Measurements from ENCODE around the gene OR10G4. TPM values are rescaled to one million over a fixed set of nuclear protein-coding genes. Genes with fewer than 3 reads are reported as not detected.

OR10G4 gene
- total and polyA plus RNA-seq, 10 of the 15 experiments (the other 5 are each of a cell fraction or from before 2014, with no cell fraction given): not detected

GRCh38 chr11:123977731-123978347 is 35.0 kb upstream of the OR10G4 start, which contains the start of gene OR10S1:
TSS of gene OR10S1 (minus strand) at chr11:123977781. CDS start at chr11:123977664, 117 bp downstream.
- H4K20me1 ChIP-seq (ENCODE audit: control insufficient read depth, insufficient read depth): no peaks in the 10 kb centered on the region
- in situ Hi-C loops (cut with MboI): no loop called here
- no peaks in the 10 kb centered on the region for H3K36me3 ChIP-seq (ENCODE audit: control insufficient read depth in 2 of 2, insufficient read depth in 2 of 2, low read length in 1 of 2)
- CTCF ChIA-PET: no interaction called here
- H3K4me2 ChIP-seq (ENCODE audit: control insufficient read depth, insufficient read depth): no peak within 1 kb of the TSS
- no TSS peak for BruUV-seq (replicated peaks)
- RAD21 ChIA-PET (ENCODE audit: unreplicated experiment): no interaction called here
- no peak within 1 kb of the TSS for H3K27ac ChIP-seq (ENCODE audit: control insufficient read depth, insufficient read depth)
- no peaks in the 10 kb centered on the region for H3K79me2 ChIP-seq (ENCODE audit: control insufficient read depth, insufficient read depth, low read length)
- H2AFZ ChIP-seq (ENCODE audit: control insufficient read depth, low read depth, low read length): no peak within 1 kb of the TSS
- H3K9ac ChIP-seq (ENCODE audit: control insufficient read depth, insufficient read depth, low read length): no peak within 1 kb of the TSS
- TF ChIP-seq SREBF2 (IDR thresholded peaks at IDR 0.05; ENCODE audit: low read length): no peak
- no peak for TF ChIP-seq MEF2A (IDR thresholded peaks at IDR 0.05; ENCODE audit: insufficient read depth, low read depth, low read length)
- no peak for TF ChIP-seq RBBP5 (conservative IDR thresholded peaks at IDR 0.05)
- TF ChIP-seq KLF5 (IDR thresholded peaks at IDR 0.05; ENCODE audit: partially characterized antibody): no peak
- no peak for TF ChIP-seq EP300 (IDR thresholded peaks at IDR 0.05; ENCODE audit: borderline replicate concordance in 1 of 2, control insufficient read depth in 1 of 2, low read depth in 2 of 2, low read length in 2 of 2)
- no peak for TF ChIP-seq TBL1XR1 (IDR thresholded peaks at IDR 0.05; ENCODE audit: low read depth, low read length)
- intact Hi-C loops (cut with micrococcal nuclease; ENCODE audit: unreplicated experiment): no loop called here
- FAIRE-seq (no peak), DNase-seq (ENCODE audit: low read depth, low spot score) (no peak), ATAC-seq (no peak)
- no peaks in the 10 kb centered on the region for H3K4me1 ChIP-seq (ENCODE audit: control insufficient read depth, insufficient read depth, low read length)
- H3K27me3 ChIP-seq (replicated peaks in 1 of 2; ENCODE audit: control insufficient read depth in 2 of 2, insufficient read depth in 2 of 2, low read length in 1 of 2): no peaks in the 10 kb centered on the region
- no peak within 1 kb of the TSS for H3K4me3 ChIP-seq
- POLR2A ChIA-PET: no interaction called here
- SMC1A ChIA-PET (ENCODE audit: uncharacterized antibody, unreplicated experiment): no interaction called here
- H3K9me3 ChIP-seq (replicated peaks; ENCODE audit: control insufficient read depth, insufficient read depth, low read length): no peaks in the 10 kb centered on the region

GRCh38 chr11:123979311-123979710 is 33.5 kb upstream of the OR10G4 start:
- no peak overlapping the region for H3K9ac ChIP-seq (ENCODE audit: control insufficient read depth, insufficient read depth, low read length)
- no peak overlapping the region for H2AFZ ChIP-seq (ENCODE audit: control insufficient read depth, low read depth, low read length)
- H3K4me1 ChIP-seq (ENCODE audit: control insufficient read depth, insufficient read depth, low read length): no peaks in the 10 kb centered on the region
- H3K27ac ChIP-seq (ENCODE audit: control insufficient read depth, insufficient read depth): no peak overlapping the region
- ChIA-PET SMC1A (ENCODE audit: uncharacterized antibody, unreplicated experiment) (no interaction called here), CTCF (no interaction called here), POLR2A (no interaction called here), RAD21 (ENCODE audit: unreplicated experiment) (no interaction called here)
- DNase-seq (ENCODE audit: low read depth, low spot score): no peak
- no peaks in the 10 kb centered on the region for H3K79me2 ChIP-seq (ENCODE audit: control insufficient read depth, insufficient read depth, low read length)
- H3K4me3 ChIP-seq: no peak overlapping the region
- 9% methylated on average over 5 of the region's 5 CpGs for WGBS (ENCODE audit: insufficient coverage, insufficient replicate concordance, low lambda C conversion rate, missing lambda C conversion rate)
- TF ChIP-seq BCL3 (IDR thresholded peaks at IDR 0.05; ENCODE audit: borderline replicate concordance, insufficient read depth, low read depth, low read length, poor library complexity, severe bottlenecking) (no peak), CBFB (IDR thresholded peaks at IDR 0.05; ENCODE audit: low read depth) (no peak)
- no peak overlapping the region for H3K4me2 ChIP-seq (ENCODE audit: control insufficient read depth, insufficient read depth)
- in situ Hi-C loops (cut with MboI) (no loop called here), intact Hi-C loops (cut with micrococcal nuclease; ENCODE audit: unreplicated experiment) (no loop called here)
- no peaks in the 10 kb centered on the region for H3K27me3 ChIP-seq (replicated peaks in 1 of 2; ENCODE audit: control insufficient read depth in 2 of 2, insufficient read depth in 2 of 2, low read length in 1 of 2)
- no peaks in the 10 kb centered on the region for H3K9me3 ChIP-seq (replicated peaks; ENCODE audit: control insufficient read depth, insufficient read depth, low read length)
- BruUV-seq (replicated peaks): no TSS peak
- ATAC-seq: no peak
- H4K20me1 ChIP-seq (ENCODE audit: control insufficient read depth, insufficient read depth): no peaks in the 10 kb centered on the region
- FAIRE-seq: no peak
- H3K36me3 ChIP-seq (ENCODE audit: control insufficient read depth in 2 of 2, insufficient read depth in 2 of 2, low read length in 1 of 2): no peaks in the 10 kb centered on the region
